NCI-H128 (cell line): ENCODE data around the gene PTPRE.

Experiments
- DNase-seq: peaks from one replicate; lab custom pipeline; 2025; ENCODE audit not compliant: unreplicated experiment; lab: John Stamatoyannopoulos, UW

PTPRE gene

GRCh38 chr10:127923646-127924045 is 16.7 kb downstream of the PTPRE start:
- no peak for DNase-seq

GRCh38 chr10:127925471-127926207 is 18.7 kb downstream of the PTPRE start:
- no peak for DNase-seq

GRCh38 chr10:127926455-127926854 is 19.6 kb downstream of the PTPRE start:
- DNase-seq, result no peak

- DNase-seq, result no peak
Observed at GRCh38 chr10:127928021-127928806, 21.3 kb downstream of the PTPRE start.

- DNase-seq, result no peak
Observed at GRCh38 chr10:127932521-127933270, 25.8 kb downstream of the PTPRE start.

GRCh38 chr10:127933271-127933670 is 26.4 kb downstream of the PTPRE start:
- no peak for DNase-seq

- no peak for DNase-seq
Observed at GRCh38 chr10:127934383-127934782, 27.5 kb downstream of the PTPRE start.

- DNase-seq, result no peak
Observed at GRCh38 chr10:127935071-127935561, 28.2 kb downstream of the PTPRE start.

GRCh38 chr10:127937069-127937468 is 30.2 kb downstream of the PTPRE start:
- no peak for DNase-seq

GRCh38 chr10:127937915-127938463 is 31.1 kb downstream of the PTPRE start:
- no peak for DNase-seq

- DNase-seq, result no peak
Observed at GRCh38 chr10:127939786-127940330, 33.0 kb downstream of the PTPRE start.

GRCh38 chr10:127940866-127941640 is 34.1 kb downstream of the PTPRE start:
- no peak for DNase-seq

- no peak for DNase-seq
Observed at GRCh38 chr10:127942811-127943210, 35.9 kb downstream of the PTPRE start.

- no peak for DNase-seq
Observed at GRCh38 chr10:127943336-127943910, 36.5 kb downstream of the PTPRE start.

GRCh38 chr10:127944256-127944655 is 37.4 kb downstream of the PTPRE start:
- DNase-seq, result no peak

GRCh38 chr10:127945341-127945758 is 38.4 kb downstream of the PTPRE start:
- DNase-seq, result no peak

GRCh38 chr10:127945948-127946711 is 39.2 kb downstream of the PTPRE start:
- no peak for DNase-seq

GRCh38 chr10:127947211-127947610 is 40.3 kb downstream of the PTPRE start:
- no peak for DNase-seq

- DNase-seq, result no peak
Observed at GRCh38 chr10:127948791-127949190, 41.9 kb downstream of the PTPRE start.
